T-helper 2 cell treated with Interferon-gamma antibody and Interleukin-4, amounts not matched to agents 5 μg/mL and 100 μg/mL, for 36 hours (primary cell): ENCODE results near the gene PAOX.
A peak's percentile ranks its signal among the peaks of the same experiment; 100 is the strongest.
"Not testable (repeated sequence)": the region's sequence is repeated elsewhere in the genome, so short reads cannot be mapped to it uniquely, and the experiment has no call there.

Experiments used
- DNase-seq: peaks from one replicate; pipeline ENCODE4 v3.0.0; 2021; ENCODE audit warnings: low spot score
- H3K27ac Mint-ChIP-seq: one replicate; pipeline ENCODE4 v1.8.0; 2021; ENCODE audit warnings: mild to moderate bottlenecking, mixed read lengths
- H3K27me3 Mint-ChIP-seq: one replicate; pipeline ENCODE4 v1.8.0; 2021; ENCODE audit warnings: low read depth, mixed read lengths
- H3K36me3 Mint-ChIP-seq: one replicate; pipeline ENCODE4 v1.8.0; 2021; ENCODE audit warnings: low read depth, mixed read lengths
- H3K4me1 Mint-ChIP-seq: one replicate; pipeline ENCODE4 v1.8.0; 2021; ENCODE audit warnings: low read depth, mixed read lengths
- H3K4me3 Mint-ChIP-seq: one replicate; pipeline ENCODE4 v1.8.0; 2022; ENCODE audit warnings: mild to moderate bottlenecking, moderate library complexity, mixed read lengths
- H3K9me3 Mint-ChIP-seq: one replicate; pipeline ENCODE4 v1.8.0; 2021; ENCODE audit warnings: mixed read lengths

Gene PAOX

GRCh38 chr10:133378251-133379096 lies 588 bp upstream of the PAOX start:
- H3K27me3 Mint-ChIP-seq = peaks cover 3% of the 10 kb centered on the region
- H3K27ac Mint-ChIP-seq = peak overlapping the region; percentile 55
- no peaks in the 10 kb centered on the region for H3K9me3 Mint-ChIP-seq
- no peaks in the 10 kb centered on the region for H3K36me3 Mint-ChIP-seq
- H3K4me1 Mint-ChIP-seq = peaks cover 9% of the 10 kb centered on the region
- DNase-seq = peak; percentile 64
- H3K4me3 Mint-ChIP-seq = peak overlapping the region; percentile 77

GRCh38 chr10:133379801-133380666 lies 972 bp downstream of the PAOX start:
- H3K4me1 Mint-ChIP-seq = peaks cover 4% of the 10 kb centered on the region
- no peaks in the 10 kb centered on the region for H3K36me3 Mint-ChIP-seq
- H3K9me3 Mint-ChIP-seq = no peaks in the 10 kb centered on the region
- peak overlapping the region; percentile 60 for H3K4me3 Mint-ChIP-seq
- no peak overlapping the region for H3K27ac Mint-ChIP-seq
- no peak for DNase-seq
- H3K27me3 Mint-ChIP-seq = peaks cover under 1% of the 10 kb centered on the region

DNA sequence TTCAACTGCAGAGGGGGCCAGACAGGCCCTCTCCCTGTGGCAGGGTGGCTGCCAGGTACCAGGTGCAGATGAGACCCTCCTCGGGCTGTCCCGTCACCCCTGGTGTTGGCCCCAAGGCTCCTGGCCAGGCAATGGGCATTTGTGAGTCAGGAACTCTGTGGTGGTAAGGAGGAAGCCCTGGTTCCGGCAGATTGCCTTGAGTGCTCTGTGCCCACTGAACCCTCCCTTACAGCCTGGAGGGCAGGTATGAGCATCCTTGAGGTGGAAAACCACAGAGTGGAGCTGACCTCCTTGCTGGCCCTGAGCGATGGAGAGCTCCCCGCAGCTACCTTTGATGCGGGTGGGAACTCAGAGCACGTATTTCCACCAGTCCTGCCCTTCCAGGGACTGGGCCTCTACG lies 2.0 kb downstream of the PAOX start:
- Mint-ChIP-seq H3K4me1 (peaks cover 4% of the 10 kb centered on the region), H3K27ac (no peak overlapping the region), H3K9me3 (no peaks in the 10 kb centered on the region), H3K4me3 (no peak overlapping the region), H3K27me3 (no peaks in the 10 kb centered on the region), H3K36me3 (no peaks in the 10 kb centered on the region)
- no peak for DNase-seq

DNA sequence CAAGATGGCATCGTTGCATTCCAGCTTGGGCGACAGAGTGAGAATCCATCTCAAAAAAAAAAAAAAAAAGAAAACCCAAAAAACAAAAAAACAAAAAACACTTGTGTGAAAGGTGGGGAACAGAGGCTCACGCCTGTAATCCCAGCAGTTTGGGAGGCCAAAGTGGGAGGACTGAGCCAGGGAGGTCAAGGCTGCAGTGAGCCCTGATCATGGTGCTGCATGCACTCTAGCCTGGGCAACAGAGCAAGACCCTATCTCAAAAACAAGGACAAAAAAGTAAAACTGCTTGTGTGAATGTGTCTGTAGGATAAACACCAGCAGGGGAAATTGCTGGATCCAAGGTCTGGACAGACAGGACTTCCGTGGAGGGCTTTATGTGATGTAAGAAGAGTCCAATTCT lies 4.5 kb downstream of the PAOX start:
- H3K36me3 Mint-ChIP-seq = peaks cover 3% of the 10 kb centered on the region
- no peak overlapping the region for H3K27ac Mint-ChIP-seq
- no peaks in the 10 kb centered on the region for H3K27me3 Mint-ChIP-seq
- no peak overlapping the region for H3K4me3 Mint-ChIP-seq
- no peaks in the 10 kb centered on the region for H3K9me3 Mint-ChIP-seq
- H3K4me1 Mint-ChIP-seq = peaks cover 8% of the 10 kb centered on the region
- no peak for DNase-seq

GRCh38 chr10:133384071-133384470 lies 5.0 kb downstream of the PAOX start:
- Mint-ChIP-seq H3K9me3 (no peaks in the 10 kb centered on the region), H3K4me3 (no peak overlapping the region), H3K4me1 (peaks cover 11% of the 10 kb centered on the region), H3K27me3 (no peaks in the 10 kb centered on the region), H3K36me3 (peaks cover 3% of the 10 kb centered on the region), H3K27ac (no peak overlapping the region)
- DNase-seq = no peak

GRCh38 chr10:133385214-133385613 lies 6.2 kb downstream of the PAOX start:
- Mint-ChIP-seq H3K27me3 (no peaks in the 10 kb centered on the region), H3K4me3 (no peak overlapping the region), H3K27ac (no peak overlapping the region), H3K9me3 (no peaks in the 10 kb centered on the region), H3K4me1 (peaks cover 20% of the 10 kb centered on the region), H3K36me3 (peaks cover 3% of the 10 kb centered on the region)
- no peak for DNase-seq

DNA sequence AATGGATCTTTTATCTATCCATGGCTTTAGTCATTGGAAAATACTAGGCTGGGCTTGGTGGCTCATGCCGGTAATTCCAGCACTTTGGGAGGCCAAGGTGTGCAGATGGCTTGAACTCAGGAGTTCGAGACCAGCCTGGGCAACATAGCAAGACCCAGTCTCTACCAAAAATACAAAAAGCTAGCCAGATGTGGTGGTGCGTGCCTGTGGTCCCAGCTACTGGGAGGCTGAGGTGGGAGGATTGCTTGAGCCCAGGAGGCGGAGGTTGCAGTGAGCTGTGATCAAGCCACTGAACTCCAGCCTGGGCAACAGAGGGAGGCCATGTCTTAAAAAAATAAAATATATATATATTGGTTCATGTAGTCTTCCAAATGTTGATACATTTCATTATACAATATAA lies 7.9 kb downstream of the PAOX start:
- not testable (repeated sequence) for H3K27ac Mint-ChIP-seq, H3K27me3 Mint-ChIP-seq, H3K4me3 Mint-ChIP-seq, H3K36me3 Mint-ChIP-seq, DNase-seq, H3K9me3 Mint-ChIP-seq
- H3K4me1 Mint-ChIP-seq = peaks cover 32% of the 10 kb centered on the region

DNA sequence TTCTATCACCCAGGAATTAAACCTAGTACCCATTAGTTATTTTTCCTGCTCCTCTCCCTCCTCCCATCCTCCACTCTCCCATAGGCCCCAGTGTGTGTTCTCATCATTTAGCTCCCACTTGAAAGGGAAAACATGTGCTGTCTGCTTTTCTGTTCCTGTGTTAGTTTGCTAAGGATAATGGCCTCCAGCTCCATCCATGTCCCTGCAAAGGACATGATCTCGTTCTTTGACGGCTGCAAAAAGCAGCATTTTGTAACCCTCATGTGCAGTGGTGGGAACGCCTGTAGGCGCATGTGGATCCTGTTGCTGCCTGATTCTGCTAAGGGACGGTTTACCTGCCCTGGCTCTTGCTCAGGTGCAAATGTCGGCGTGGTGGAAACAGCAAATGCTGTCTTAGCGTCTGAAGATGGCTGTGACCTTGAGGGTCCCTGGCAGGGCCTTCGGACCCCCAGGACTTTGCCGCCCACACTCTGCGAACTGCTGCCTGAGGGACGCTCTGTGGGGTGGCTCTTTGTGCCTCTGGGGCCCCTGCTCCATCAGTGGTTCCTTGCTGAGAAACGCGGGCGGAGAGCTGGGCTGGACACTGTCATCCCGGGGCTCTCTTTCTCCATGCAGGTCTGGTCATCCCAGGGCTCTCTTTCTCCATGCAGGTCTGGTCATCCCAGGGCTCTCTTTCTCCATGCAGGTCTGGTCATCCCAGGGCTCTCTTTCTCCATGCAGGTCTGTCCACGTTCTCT lies 9.3 kb downstream of the PAOX start:
- Mint-ChIP-seq H3K4me1 (peaks cover 31% of the 10 kb centered on the region), H3K27ac (peak overlapping the region; percentile 96), H3K36me3 (peaks cover 3% of the 10 kb centered on the region), H3K4me3 (peak overlapping the region; percentile 86), H3K27me3 (no peaks in the 10 kb centered on the region), H3K9me3 (no peaks in the 10 kb centered on the region)
- DNase-seq = no peak

DNA sequence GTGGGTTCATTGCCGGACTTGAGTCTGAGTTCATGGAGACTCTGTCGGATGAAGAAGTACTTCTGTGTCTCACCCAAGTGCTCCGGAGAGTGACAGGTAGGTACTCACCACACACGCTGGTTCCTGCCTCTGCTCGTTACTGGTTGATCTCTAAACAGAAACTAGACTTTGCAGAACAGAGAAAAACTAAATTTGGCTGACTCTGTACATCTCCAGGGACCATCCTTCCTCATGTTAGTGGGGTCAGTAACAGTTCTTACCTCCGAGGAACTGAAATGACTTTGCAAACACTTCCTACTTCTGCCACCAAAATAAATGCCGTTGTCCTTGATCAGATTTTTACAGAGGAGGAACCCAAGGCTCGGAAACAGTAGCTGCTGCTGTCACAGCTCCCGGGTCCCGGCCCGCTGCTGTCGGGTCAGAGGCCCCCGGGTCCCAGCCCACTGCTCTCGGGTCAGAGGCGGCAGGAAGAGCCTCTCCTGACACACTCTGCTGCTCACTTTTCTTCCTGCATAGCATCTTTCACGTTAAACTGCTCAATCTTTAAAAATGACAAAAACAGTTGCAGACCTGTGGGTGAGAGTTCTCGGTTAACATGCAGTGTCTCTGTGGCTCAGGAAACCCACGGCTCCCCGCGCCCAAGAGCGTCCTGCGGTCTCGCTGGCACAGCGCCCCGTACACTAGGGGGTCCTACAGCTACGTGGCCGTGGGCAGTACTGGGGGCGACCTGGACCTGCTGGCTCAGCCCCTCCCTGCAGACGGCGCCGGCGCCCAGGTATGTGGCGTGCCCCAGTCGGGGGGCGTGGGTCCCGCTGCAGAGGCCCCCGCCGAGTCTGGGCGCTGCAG lies 10.1 kb downstream of the PAOX start:
- Mint-ChIP-seq H3K4me3 (peak overlapping the region; percentile 86), H3K27ac (peak overlapping the region; percentile 96), H3K36me3 (peaks cover 3% of the 10 kb centered on the region), H3K9me3 (no peaks in the 10 kb centered on the region), H3K4me1 (peaks cover 31% of the 10 kb centered on the region), H3K27me3 (no peaks in the 10 kb centered on the region)
- peak; percentile 33 for DNase-seq

GRCh38 chr10:133390597-133391248 lies 11.7 kb downstream of the PAOX start:
- Mint-ChIP-seq H3K27ac (peak overlapping the region; percentile 95), H3K27me3 (no peaks in the 10 kb centered on the region), H3K9me3 (no peaks in the 10 kb centered on the region), H3K4me1 (peaks cover 38% of the 10 kb centered on the region), H3K4me3 (peak overlapping the region; percentile 86), H3K36me3 (peaks cover 12% of the 10 kb centered on the region)
- DNase-seq = no peak

GRCh38 chr10:133391249-133391635 lies 12.2 kb downstream of the PAOX start:
- Mint-ChIP-seq H3K4me1 (peaks cover 38% of the 10 kb centered on the region), H3K27me3 (no peaks in the 10 kb centered on the region), H3K9me3 (no peaks in the 10 kb centered on the region), H3K4me3 (peak overlapping the region; percentile 86), H3K27ac (peak overlapping the region; percentile 95), H3K36me3 (peaks cover 13% of the 10 kb centered on the region)
- no peak for DNase-seq

DNA sequence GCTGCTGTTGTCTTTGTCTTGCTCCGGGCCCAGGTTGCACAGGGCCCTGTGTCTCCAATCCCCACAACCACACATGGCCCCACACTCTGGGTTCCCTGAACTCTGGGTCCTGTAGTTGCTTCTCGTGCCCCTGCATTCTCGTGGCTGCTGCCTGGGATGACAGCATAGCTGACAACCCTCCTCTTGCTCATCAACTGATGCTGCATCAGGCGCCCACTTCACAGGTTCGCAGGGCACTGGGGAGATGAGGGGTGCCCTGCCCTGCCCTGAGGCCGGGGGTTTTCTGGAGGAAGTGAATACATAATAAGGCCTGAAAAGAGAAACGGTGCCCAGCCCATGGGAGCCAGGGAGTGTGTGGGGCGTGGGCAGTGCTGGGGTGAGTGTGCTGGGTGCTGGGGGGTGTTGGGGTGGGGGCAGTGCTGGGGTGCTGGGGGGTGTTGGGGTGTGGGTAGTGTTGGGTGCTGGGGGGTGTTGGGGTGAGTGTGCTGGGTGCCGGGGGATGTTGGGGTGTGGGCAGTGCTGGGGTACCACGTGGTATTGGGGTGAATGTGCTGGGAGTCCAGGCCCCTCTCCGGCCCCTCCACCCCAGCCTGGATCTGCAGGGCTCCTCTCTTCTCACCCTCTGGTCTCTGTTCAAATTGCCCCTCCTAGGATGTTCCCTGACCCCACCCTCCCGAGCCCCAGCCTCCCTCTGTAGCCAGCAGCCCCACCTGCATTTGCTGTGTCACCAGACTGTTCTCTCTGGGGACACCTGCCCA lies 12.9 kb downstream of the PAOX start:
- no peaks in the 10 kb centered on the region for H3K9me3 Mint-ChIP-seq
- H3K27me3 Mint-ChIP-seq = no peaks in the 10 kb centered on the region
- DNase-seq = no peak
- H3K4me3 Mint-ChIP-seq = peak overlapping the region; percentile 86
- peaks cover 41% of the 10 kb centered on the region for H3K4me1 Mint-ChIP-seq
- peaks cover 15% of the 10 kb centered on the region for H3K36me3 Mint-ChIP-seq
- peak overlapping the region; percentile 95 for H3K27ac Mint-ChIP-seq
